Ramos (cell line): ENCODE results near the gene PPP1R37.

Experiments used
- in situ Hi-C: fragments of 300-500 bp; cut with MboI; formaldehyde crosslinking; loops from one replicate; pipeline ENCODE4 v1.14.3; 2022; ENCODE audit warnings: low sequenced_read_pairs; ENCODE audit not compliant: unreplicated experiment

The PPP1R37 gene

DNA sequence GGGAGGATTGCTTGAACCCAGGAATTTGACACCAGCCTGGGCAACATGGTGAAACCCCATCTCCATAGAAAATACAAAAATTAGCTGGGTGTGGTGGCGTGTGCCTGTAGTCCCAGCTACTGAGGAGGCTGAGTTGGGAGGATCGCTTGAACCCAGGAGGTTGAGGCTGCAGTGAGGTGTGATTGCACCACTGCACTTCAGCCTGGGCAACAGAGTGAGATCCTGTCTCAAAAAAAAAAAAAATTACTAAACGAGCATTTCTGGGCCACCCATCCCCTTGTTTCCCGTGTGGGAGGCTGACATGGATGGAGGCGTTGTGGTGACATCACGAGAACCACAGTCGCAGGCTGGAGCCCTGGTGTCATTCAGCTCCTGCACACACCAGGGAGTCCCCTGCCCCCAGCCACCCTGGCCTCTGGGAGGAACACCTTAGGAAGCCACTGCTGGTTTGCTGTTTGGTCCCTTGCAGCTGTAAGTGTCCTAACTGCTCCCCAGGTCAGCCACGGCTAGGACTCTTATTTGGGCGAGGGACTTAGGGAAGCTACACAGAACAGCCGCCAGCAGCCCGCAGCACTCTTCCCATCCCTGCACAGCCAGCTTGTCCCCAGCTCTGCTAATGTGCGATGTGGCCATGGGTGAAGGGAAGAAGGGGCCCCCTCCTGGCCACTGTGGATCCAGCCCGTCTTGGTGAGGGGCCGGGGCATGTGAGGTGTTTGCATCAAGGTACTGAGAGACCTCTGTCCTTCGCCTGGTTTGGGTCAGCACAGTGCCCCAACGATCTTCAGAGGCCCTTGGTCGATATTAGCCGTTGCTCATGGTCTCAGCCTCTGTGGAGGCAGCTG, 55.1 kb downstream of the PPP1R37 start:
- in situ Hi-C loops = no loop called here

GRCh38 chr19:45149129-45149528, 56.1 kb downstream of the PPP1R37 start:
- in situ Hi-C loops = no loop called here

GRCh38 chr19:45150180-45150579, 57.2 kb downstream of the PPP1R37 start:
- in situ Hi-C loops = no loop called here

DNA sequence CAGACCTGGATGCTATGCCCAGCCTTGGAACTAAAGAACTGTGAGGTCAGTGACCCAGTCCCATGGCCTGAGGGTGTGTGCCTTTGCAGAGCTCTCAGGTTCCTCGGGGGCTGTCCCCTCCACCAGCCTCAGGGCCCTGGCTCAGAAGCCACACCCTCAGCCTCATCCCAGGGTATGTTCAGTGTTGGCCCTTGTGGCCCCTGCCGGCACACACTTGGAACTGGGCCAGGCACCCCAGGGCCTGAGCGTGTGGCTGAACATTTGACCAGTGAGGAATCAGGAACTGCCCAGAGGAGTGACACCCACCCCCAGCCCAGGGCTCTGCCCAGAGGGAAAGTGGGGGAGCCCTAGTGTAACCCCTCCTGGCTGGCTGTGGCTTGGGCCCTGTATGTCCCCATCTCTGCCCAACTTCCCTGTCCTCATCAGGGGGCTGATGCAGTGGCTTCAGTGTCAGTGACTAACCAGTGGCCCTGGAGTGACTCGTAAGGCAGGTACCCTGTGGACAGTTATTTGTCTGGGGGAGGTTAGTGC, 57.8 kb downstream of the PPP1R37 start:
- in situ Hi-C loops = no loop called here

DNA sequence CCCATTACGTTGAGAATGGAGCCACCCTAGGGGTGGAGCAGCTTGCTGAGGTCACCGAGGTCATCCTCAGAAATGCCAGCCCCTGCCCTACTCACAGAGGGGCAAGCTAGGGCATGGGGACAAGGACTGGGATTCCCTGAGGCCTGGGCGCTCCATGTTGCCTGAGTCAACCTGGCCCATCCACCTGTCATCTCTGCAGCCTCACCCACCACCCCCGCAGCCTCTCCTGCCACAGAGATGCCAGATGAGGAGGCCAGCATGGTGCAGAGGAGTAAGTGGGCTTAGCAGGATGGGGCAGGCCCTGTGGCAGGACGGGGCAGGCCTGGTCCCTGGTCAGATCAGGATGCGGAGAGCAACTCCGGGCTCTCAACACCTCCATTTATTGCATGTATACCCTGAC, 58.3 kb downstream of the PPP1R37 start:
- in situ Hi-C loops = no loop called here

- in situ Hi-C loops = no loop called here
These were observed 59.0 kb downstream of the PPP1R37 start for GRCh38 chr19:45151821-45152503.

DNA sequence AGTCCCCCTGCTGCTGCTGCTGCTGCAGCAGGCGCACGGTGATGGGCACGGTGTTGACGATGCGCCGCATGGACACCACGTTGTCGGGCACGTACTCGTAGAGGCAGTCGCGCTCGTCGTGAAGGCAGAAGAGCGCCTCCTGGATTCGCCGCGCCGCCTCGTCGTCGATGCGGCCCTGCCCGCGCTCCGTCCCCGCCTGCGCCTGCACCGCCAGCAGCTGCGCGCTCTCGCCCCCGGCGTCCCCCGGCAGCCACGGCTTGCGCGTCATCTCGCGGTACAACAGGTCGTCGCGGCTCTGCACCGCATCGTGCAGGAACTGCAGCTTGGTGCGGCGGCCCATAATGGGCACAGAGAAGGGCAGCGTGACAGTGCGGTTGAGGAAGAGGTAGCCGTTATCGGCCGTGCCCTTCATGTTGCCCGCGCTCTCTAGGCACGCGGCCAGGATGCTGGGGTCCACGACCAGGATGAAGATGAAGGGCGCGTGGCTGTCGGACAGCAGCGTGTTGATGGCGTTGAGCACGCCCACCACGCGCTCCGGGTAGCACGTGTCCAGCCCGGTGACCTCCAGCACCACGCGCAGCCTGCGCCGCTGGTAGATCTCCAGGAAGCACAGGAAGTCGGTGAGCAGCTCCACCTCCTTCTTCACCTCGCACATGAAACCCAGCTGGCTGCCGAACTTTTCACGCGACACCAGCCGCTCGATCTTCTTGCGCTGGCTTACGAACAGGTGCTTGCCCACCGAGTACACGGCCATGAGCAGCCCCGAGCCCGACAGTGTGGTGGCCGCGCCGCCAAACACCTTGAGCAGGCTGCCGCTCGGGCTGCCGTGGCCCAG, 59.7 kb downstream of the PPP1R37 start:
- in situ Hi-C loops = no loop called here

DNA sequence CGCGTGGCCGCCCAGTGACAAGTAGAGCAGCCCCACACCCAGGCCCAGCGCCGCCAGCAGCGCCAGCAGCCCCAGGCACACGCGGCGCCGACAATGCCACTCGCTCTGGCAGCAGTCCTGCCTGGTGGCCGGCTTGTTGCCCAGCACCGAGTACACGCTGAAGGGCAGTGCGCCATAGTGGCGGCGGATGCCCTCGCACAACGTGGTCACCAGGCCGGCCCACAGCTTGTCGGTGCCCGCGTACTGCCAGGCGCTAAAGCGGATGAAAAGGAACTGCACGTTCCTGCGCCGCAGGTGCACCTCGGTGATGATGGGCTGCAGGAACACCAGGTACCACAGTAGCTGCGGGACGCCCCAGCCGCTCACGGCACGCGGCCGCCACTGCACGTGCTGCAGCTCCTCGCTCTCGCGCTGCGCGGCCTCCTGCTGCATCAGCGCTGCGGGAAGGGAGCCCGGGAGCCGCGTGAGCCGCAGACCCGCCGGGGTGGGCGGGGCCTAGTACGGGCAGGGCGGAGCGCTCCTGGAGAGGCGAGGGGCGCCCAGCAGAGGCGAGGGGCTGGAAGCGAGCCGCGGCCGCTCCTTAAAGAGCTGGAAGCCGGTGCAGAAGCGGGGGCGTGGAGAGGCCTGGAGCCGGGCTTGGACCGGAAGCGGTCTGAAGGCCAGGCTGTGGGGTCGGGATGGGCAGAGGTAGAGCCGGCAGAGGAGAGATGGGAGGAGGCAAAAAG, 60.5 kb downstream of the PPP1R37 start:
- in situ Hi-C loops = no loop called here

GRCh38 chr19:45154064-45154827, 61.3 kb downstream of the PPP1R37 start:
- in situ Hi-C loops = no loop called here

DNA sequence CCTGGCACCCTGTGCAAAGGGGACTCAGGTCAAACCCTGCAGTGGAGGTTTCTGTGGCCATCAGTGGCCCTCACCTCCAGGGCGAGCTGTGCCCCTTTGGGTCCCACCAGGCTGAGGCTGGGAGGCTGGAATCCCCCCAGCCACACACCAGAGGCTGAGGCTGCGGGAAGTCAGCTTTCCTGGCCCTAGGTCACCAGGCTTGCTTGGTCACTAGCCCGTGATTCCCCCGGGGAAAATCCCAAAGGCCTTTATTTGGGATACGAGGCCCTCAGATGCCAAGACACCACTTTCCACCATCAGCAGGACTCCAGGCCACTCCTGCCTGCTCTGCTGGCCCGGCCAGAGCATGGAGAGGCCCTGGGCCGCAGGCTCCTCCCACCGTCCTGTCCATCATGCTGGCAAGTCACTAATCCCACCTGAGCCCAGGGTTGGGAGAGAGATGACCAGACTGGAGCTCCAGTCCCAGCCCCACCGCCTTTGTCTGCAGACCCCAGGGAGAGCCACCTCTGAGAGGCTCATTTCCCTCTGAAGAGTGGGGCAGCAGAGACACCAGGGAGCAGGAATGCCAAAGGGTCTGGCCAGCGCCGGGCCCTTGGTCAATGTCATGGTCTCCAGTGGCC, 63.1 kb downstream of the PPP1R37 start:
- in situ Hi-C loops = no loop called here

DNA sequence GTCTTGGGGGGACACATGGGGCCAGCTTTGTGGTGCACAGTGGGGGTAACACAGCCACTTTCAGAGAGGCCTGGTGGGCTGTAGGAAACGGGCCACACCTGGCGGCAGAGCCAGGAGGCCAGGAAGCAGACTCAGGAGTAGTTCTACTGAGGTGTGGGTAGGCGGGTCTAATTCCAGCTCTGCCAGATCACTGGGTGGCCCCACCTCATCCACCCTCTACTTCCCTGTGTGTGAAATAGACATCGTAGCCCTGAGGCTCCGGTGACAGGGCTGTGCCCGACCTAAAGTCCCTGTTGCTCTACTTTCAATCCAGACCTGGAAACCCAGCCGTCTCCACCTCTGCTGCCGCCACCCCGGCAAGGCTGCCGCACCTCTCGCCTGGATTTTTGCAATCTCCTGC, 63.8 kb downstream of the PPP1R37 start:
- in situ Hi-C loops = no loop called here

DNA sequence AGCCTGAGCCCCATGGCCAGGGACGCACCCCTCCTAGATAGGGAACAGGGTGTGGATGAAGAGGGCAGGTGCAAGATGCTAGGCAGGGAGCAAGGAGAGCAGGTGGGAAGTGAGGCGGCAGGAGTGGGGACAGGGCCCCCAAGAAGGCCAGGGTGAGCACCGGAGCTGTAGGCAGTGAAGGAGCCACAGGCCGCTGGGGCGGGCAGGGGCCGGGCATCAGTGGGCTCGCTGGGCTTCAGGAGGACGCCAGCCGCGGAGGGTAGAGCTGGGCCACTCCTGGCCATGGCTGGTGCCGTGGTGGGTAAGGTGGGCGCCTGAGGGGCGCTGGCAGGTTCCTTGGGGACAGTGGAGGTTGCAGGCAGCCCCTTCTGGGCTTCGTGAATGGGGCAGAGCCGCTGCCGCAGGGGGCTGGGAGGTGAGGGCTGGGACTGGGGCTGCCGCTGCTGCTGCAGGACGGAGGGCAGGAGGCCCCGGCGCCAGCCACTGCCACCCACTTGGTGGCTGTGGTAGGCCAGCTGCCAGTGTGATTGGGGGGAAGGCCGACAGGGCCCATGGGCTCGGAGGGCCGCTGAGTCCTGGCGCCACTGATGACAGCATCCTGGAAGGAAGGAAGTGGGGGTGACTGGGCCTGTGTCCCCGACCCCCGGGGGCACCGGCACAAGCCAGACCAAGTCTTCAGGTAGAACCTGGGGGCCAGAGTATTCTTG, 65.7 kb downstream of the PPP1R37 start:
- in situ Hi-C loops = no loop called here

GRCh38 chr19:45159210-45159970, 66.4 kb downstream of the PPP1R37 start:
- in situ Hi-C loops = no loop called here

DNA sequence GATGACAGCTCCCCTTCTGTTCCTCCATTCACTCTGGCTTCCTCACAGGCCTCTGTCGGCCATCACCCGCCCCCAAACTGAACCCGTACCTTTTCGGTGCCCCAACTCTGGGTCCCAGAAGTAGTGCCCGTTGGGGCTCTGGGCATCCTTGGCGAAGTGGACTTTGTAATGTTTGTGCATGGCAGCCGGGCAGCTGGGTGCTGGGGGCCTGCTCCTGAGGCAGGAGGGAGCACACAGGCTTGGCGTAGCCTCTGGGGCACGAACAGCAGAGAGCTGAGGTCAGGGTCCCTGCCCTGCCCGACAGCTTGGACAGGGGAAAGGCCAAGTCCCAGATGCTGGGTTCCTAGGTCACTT, 67.0 kb downstream of the PPP1R37 start:
- in situ Hi-C loops = no loop called here

GRCh38 chr19:45160870-45161737, 68.1 kb downstream of the PPP1R37 start, which contains the start of gene NKPD1:
NKPD1 (minus strand) TSS chr19:45160982; CDS start chr19:45160150, 832 bp downstream.
- in situ Hi-C loops = no loop called here

DNA sequence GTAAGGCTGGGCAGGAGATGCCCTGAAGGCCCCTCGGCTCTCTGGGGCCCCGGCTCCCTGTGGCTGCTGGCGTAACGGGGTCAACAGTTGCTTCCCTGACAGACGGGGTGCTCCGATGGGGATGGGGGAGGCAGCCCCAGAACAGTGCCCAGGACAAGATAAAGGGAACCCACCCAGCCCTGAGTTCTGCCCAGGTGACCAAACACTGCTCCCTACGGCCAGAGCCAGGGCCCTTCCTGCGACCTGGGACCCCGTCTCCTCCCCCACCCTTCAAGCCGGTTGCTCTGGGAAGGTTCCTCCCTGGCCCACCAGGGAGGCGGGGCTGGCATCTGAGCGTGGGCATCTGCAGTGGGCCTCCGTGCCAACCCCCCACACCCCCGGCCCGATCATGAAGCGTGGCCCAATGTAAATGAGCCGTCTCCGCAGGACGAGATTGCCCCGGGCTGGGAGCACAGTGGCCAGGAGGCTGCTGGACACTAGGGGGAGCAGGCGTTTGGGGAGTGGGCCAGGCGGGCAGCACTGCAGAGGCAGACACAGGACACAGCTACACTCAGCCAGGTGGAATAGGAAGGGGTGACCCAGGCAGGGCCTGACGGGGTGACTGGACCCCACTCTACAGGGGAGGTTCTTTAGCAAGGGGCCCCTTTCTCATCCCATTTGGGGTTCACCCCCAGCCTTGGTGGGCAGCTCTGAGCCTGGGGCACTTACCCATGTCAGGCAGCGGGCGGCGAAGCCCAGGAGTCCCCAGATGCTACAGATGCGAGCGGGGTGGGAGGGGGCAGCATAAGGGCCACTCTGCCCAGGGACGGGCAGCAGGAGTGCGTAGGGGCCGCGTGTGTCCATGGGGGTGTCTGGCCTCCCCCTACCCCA, 69.0 kb downstream of the PPP1R37 start:
- in situ Hi-C loops = no loop called here
